WI38 (cell line): Measurements from ENCODE around the gene ADGRG6.

ENCODE experiments used
- H3K4me3 ChIP-seq: 2 replicates; pipeline ENCODE4 v1.5.1; 2011; ENCODE audit warnings: low read depth, mild to moderate bottlenecking, control low read depth, low read length
- CTCF ChIP-seq: IDR thresholded peaks from 2 replicates; pipeline ENCODE4 v1.5.1; 2012; ENCODE audit warnings: low read depth, mild to moderate bottlenecking, control low read depth, low read length

Gene ADGRG6

GRCh38 chr6:142336183-142336582 lies 34.4 kb downstream of the ADGRG6 start:
- no peak for TF ChIP-seq CTCF

DNA sequence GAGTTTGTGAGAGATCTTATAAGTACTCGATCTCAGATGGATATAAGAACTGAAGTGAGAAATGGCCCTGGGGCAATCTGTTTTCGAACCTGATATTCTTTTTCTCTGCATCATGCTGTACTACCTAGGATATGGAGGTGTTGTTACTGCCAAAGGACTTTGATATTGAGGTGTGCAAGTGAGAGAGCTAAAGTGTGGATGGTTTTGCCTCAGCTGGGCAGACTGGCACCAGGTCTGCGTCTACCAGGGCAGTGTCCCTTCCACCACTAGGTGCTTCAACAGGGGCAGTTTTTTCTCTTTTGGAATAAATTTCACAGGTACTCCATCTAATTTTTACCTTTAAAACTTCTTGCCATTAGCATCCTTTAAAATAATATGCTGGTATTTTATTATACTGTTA lies 35.0 kb downstream of the ADGRG6 start:
- TF ChIP-seq CTCF: no peak
- H3K4me3 ChIP-seq: no peak overlapping the region

More at GRCh38 chr6:142336183-142336582, 34.4 kb downstream of the ADGRG6 start:
- no peak overlapping the region for H3K4me3 ChIP-seq

DNA sequence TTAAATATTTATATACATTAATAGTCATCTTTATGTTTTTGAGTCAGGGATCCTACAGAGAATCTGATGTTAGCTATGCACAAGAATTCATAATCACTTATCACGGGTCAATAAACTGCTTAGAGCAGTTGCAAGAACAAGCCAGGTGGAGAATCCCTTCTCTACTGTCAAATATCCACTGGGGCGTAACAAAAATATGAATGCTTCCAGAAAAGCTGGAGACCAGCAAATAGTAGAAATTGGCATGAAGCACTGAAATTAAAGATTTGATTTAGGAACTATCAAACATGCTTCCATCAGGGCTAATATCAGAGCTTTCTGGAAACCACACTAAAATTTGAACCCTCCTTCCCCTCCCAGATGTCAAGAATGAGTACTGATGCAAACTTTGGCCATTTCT lies 37.3 kb downstream of the ADGRG6 start:
- TF ChIP-seq CTCF: no peak
- no peak overlapping the region for H3K4me3 ChIP-seq

DNA sequence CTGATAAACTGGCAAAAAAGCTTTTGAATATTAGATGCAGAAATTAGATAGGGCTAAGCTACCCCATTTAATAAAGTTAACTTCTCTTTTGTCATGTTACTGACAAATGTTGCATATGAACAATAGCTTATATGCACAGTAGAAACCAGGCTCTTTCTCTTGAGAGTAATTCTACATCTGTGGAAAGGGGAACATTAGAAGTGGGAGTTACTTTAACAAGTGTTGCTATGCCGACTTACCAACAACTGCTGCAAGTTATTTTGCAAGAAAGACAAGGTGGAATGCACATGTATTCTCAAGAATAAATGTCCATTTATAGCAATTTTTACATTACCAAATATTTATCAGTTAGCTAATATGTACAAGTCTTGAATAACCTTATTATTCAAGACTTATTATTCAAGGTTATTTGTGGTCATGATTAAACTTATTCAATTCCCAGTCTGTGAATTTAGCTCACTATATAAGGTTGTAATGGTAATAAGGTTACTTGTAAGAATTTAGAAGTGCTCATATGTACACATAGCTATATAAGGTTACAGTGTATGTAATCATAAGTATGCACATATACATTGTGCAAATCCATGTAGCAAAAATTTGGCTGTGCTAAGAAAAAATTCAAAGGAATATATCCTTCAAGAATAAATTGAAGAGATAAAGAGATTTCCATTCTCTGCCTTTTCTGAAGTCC lies 38.3 kb downstream of the ADGRG6 start:
- no peak for TF ChIP-seq CTCF
- no peak overlapping the region for H3K4me3 ChIP-seq

- no peak overlapping the region for H3K4me3 ChIP-seq
- TF ChIP-seq CTCF: no peak
Observed at GRCh38 chr6:142341855-142342330, 40.1 kb downstream of the ADGRG6 start.

DNA sequence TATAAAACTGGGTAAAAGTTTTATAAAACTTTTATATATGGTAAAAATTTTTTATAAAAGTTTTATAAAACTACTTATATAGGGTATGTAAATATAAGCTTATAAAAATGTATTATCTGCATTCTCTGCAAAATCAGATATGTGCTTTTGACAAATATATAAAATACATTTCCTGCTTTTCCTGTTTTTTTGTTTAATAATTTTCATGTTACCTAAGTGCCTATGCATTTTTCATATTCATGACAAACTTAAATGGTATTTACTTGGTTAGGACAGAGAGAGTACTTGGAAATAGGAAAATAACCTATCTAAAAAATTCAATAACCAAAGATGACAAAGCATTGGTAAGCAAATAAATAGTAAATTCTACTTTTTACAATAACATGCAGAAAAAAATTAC lies 41.2 kb downstream of the ADGRG6 start:
- H3K4me3 ChIP-seq: no peak overlapping the region
- no peak for TF ChIP-seq CTCF

DNA sequence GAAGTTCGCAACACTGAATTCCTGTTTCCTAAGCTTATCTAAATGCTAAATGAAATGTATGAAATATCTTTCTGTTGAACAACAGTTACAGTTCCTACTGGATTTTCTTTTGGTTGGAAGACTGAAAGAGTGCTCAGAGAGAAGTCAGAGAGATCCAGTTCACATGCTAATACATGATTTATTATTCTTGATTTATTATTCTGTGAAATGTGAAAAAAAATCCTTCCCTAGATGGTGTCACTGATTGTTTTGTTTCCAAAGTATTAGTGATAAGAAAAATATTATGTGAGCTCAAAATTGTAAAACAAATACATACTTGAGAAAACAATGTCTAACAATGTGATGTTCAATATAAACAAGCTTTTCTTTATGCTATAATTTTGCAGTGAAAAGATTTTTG lies 42.1 kb downstream of the ADGRG6 start:
- TF ChIP-seq CTCF: no peak
- H3K4me3 ChIP-seq: no peak overlapping the region
